ENCODE measurements around the gene ERCC1.

DNA sequence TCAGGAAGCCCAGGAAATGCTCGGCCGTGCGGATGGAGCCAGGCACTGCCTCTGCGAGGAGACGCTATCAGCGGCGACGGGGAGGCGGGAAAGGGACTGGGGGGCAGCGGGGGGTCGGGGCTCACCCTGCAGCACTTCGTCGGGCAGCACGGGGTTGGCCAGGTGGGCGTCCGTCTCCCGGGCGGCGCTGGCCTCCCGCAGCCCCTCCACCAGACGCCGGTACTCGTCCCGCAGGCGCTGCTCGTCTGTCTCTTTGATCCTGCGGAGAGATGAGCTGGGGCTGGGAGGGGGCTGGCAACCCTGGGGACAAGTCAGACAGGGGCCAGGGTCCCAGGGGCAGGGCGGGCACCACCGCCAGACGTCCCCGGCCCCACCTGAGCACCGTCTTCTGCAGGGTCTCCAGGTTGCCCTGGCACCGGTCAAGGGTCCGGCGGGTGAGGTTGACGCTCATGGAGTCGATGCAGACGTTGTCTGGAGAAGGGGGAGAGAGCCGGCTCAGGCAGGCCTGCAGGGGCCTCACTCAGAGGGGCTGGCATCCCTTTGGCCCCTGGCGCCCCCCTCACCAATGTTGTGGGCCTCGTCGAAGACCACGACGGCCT, 59.8 kb downstream of the ERCC1 start:
- TF ChIP-seq, protein P1, sequence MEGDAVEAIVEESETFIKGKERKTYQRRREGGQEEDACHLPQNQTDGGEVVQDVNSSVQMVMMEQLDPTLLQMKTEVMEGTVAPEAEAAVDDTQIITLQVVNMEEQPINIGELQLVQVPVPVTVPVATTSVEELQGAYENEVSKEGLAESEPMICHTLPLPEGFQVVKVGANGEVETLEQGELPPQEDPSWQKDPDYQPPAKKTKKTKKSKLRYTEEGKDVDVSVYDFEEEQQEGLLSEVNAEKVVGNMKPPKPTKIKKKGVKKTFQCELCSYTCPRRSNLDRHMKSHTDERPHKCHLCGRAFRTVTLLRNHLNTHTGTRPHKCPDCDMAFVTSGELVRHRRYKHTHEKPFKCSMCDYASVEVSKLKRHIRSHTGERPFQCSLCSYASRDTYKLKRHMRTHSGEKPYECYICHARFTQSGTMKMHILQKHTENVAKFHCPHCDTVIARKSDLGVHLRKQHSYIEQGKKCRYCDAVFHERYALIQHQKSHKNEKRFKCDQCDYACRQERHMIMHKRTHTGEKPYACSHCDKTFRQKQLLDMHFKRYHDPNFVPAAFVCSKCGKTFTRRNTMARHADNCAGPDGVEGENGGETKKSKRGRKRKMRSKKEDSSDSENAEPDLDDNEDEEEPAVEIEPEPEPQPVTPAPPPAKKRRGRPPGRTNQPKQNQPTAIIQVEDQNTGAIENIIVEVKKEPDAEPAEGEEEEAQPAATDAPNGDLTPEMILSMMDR (IDR thresholded peaks at IDR 0.05), result no peak
- TF ChIP-seq POLR2A (IDR thresholded peaks at IDR 0.05), result no peak

Data from adrenal gland (tissue), 5 donors.